CD4-positive, alpha-beta T cell treated with Interleukin-21 for 1 hour (primary cell): Measurements from ENCODE around the gene RBL2.
"Not testable (repeated sequence)": the region's sequence is repeated elsewhere in the genome, so short reads cannot be mapped to it uniquely, and the experiment has no call there.

Experiments
- DNase-seq: peaks from one replicate; pipeline ENCODE4 v3.0.0-alpha.2; 2020

RBL2 gene

DNA sequence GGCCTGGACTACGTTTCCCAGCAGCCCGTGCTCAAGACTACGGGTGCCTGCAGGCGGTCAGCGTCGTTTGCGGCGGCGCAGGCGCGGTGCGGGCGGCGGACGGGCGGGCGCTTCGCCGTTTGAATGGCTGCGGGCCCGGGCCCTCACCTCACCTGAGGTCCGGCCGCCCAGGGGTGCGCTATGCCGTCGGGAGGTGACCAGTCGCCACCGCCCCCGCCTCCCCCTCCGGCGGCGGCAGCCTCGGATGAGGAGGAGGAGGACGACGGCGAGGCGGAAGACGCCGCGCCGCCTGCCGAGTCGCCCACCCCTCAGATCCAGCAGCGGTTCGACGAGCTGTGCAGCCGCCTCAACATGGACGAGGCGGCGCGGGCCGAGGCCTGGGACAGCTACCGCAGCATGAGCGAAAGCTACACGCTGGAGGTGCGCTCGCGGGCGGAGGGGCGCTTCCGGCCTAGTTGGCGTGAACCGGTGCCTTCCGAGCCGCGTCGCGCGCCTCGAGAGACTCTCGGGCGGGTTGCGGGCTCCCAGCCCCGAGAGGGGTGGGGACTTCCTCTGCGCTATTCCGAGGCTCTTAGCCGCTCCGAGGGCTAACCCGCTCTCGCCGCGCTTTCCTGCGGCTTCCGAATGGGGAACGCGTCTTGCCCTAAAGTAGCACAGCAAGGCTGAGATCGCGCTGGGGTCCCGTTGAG, at the start of gene RBL2:
Gene RBL2, plus strand, starts transcription at position 95 of the 689 bp plus-strand sequence. Its CDS starts 86 bp downstream, at position 181.
- peak; percentile 87 for DNase-seq

DNA sequence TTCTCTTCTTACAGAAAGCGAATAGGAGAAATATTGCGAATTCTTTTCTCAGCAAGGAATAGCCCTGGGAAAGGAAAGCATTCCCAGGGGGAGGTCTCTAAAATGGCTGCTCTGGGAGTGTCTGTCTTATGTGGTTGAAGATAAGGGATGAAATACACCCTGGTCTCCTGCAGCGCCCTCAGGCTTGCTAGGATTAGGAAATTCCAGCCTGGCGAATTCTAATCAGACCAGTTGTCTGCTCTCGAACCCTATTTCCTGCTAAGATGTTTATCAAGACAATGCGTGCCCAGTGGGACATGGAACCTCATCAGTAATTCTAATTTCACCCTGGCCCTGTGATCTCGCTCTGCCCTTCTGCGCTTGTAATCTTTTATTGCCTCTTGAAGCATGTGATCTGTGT, 49.7 kb upstream of the RBL2 start:
- DNase-seq: not testable (repeated sequence)

- no peak for DNase-seq
Measured at GRCh38 chr16:53404959-53405358, 29.3 kb upstream of the RBL2 start.

- no peak for DNase-seq
Measured at GRCh38 chr16:53412549-53412948, 21.7 kb upstream of the RBL2 start.

GRCh38 chr16:53413864-53414263, 20.4 kb upstream of the RBL2 start:
- no peak for DNase-seq

- DNase-seq: no peak
Measured at GRCh38 chr16:53414381-53414780, 19.9 kb upstream of the RBL2 start.

- DNase-seq: no peak
Measured at GRCh38 chr16:53415504-53415903, 18.8 kb upstream of the RBL2 start.

DNA sequence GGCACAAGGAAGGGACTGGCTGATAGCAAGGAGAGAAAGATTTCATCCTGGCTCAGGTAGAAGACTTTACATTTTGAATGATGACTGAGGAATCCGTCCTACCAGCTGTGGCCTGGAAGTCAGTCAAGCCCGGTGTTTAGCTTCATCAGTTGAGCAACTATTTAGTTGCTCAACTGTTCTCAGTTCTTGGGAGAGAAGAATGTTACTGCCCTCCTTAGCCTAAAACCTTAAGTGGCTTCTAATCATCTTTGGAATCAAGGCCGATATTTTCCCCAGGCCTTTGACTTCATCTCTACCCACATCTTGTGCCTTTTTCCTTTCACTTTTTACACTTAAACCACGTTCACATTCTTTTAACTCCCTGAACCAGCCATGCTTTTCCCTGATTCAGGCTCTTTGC, 17.3 kb upstream of the RBL2 start:
- no peak for DNase-seq

- no peak for DNase-seq
Measured at GRCh38 chr16:53417976-53418375, 16.3 kb upstream of the RBL2 start.

GRCh38 chr16:53419383-53419709, 14.9 kb upstream of the RBL2 start:
- DNase-seq: not testable (repeated sequence)

- no peak for DNase-seq
Measured at GRCh38 chr16:53421248-53421647, 13.0 kb upstream of the RBL2 start.

- DNase-seq: not testable (repeated sequence)
Measured at GRCh38 chr16:53423968-53424367, 10.3 kb upstream of the RBL2 start.

GRCh38 chr16:53428681-53429080, 5.6 kb upstream of the RBL2 start:
- DNase-seq: no peak

GRCh38 chr16:53429221-53429943, 4.9 kb upstream of the RBL2 start:
- DNase-seq: no peak

- no peak for DNase-seq
Measured at GRCh38 chr16:53430363-53430762, 3.9 kb upstream of the RBL2 start.

- no peak for DNase-seq
Measured at GRCh38 chr16:53433509-53433908, 762 bp upstream of the RBL2 start.

DNA sequence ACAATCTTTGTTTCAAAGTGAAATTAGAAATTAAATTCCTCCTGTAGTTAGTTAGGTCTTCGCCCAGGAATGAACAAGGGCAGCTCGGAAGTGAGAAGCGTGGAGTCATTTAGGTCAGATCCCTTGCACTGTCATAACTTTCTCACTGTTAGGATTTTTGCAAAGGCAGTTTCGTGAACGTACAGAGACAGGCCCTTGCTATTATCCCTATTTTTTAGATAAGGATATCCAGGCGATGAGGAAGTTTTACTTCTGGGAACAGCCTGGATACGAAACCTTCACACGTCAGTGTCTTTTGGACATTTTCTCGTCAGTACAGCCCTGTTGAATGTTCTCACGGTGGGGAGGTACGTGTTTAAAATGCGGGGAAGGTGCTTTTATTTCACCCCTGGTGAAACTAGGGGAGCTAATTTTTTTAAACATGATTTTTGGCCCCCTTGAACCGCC, 318 bp upstream of the RBL2 start:
- no peak for DNase-seq

DNA sequence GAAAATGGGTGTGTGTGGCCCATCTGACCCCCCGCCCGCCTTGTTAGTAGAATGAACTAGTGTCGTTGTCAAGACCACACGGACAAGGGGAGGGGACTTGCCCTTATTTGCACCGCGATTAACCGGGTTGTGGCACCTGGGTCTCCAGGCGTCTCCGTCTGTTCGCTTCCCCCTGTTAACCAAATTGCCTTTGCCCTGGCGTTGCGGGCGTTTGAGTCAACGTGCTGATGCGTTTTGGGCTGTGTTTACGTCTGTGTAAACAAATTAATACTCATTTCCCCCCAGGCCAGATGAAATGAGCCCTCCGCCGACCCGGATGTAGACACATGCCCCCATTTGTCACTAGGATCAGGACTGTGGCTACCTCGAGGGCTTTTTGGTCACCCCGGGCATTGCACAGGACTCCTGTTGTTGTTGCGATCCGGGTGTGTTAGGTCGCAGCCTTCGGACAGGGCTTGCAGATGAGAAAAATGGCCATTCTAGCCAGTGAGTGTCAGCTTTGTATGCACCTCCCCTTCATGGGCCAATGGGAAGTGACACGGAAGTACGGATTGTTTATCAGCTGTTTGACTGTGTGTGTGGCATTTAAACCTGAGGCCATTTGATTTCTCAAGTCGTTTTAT, 906 bp downstream of the RBL2 start:
- peak; percentile 80 for DNase-seq

- DNase-seq: no peak
Measured at GRCh38 chr16:53440125-53440524, 5.9 kb downstream of the RBL2 start.

GRCh38 chr16:53445534-53445933, 11.3 kb downstream of the RBL2 start:
- DNase-seq: no peak

DNA sequence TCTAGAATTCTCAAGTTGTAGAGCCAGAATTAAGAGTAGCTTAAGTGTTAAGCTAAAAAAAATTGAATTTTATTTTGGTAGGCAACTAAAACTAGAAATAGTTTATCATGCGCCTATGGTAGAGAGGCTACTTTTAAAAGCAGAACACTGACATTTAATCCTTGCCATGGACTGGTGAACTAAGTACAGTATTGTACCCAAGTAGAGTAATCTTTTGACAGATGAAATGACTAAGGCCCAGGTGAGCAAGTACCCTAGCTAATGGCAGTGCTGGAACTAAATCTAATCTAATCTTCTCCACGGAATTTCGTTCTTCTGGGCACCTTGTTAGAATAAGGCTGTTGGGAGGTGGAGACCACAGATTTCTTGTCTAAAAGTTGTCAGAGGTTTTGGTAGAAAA, 11.8 kb downstream of the RBL2 start:
- no peak for DNase-seq

DNA sequence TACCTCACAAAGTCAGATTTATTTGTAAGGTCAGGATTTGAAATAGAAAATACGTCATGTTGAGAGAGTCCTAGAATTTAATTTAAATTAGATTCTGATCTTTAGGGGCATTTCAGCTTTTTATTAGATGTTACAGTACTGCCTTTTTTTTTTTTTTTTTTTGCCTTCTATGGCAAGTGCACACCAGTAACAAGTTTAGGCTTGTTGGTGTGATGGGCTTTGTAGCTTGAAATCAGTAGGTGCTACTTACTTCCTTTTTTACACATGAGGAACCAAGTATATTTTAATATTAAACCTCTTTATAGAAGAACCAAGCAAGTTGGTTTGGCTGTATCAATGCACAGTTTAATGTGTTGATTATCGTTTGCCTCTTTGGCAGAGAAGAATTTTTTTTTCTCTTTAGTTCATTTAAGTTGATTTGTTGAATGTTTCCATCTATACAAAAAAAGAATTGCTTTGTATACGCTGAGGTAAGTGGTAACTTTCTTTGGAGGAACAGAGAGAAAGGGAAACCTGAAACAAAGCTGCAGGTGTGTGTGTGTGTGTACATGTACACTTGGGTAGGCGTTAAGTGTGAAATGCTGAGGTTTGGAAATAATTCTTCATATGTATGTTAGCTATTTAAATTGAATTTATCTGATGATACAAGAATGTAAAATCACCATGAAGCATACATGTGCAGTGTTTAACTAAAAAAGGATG, 15.7 kb downstream of the RBL2 start:
- DNase-seq: no peak

GRCh38 chr16:53453928-53454327, 19.7 kb downstream of the RBL2 start:
- DNase-seq: peak; percentile 47

GRCh38 chr16:53456625-53457024, 22.4 kb downstream of the RBL2 start:
- peak; percentile 75 for DNase-seq
